Lower lobe of right lung (tissue), 2 donors: ENCODE data around the gene MED12L. TPM values are rescaled to one million over a fixed set of nuclear protein-coding genes. Genes with fewer than 3 reads are reported as not detected.

ENCODE experiments used
- ATAC-seq, 2 donors: fragments of 200-7000 bp; cut with Tn5 transposase; one replicate each; pipeline ENCODE4 v1.9.1; 2020 to 2022; ENCODE audit warnings: mild to moderate bottlenecking in 2 of 2, moderate library complexity in 2 of 2
- DNase-seq: peaks from one replicate; pipeline ENCODE4 v3.0.0-alpha.2; 2020
- H3K27ac ChIP-seq: fragments of 200-600 bp; one replicate; pipeline ENCODE4 v1.8.0; 2022
- H3K27me3 ChIP-seq: fragments of 200-600 bp; one replicate; pipeline ENCODE4 v1.8.0; 2022; ENCODE audit warnings: low read depth
- H3K36me3 ChIP-seq: fragments of 200-600 bp; one replicate; pipeline ENCODE4 v1.8.0; 2022; ENCODE audit warnings: mild to moderate bottlenecking
- H3K4me1 ChIP-seq: fragments of 200-600 bp; one replicate; pipeline ENCODE4 v1.8.0; 2022
- H3K4me3 ChIP-seq: fragments of 200-600 bp; one replicate; pipeline ENCODE4 v1.8.0; 2022; ENCODE audit warnings: mild to moderate bottlenecking
- H3K9me3 ChIP-seq: fragments of 200-600 bp; one replicate; pipeline ENCODE4 v1.8.0; 2022
- CTCF ChIP-seq: fragments of 200-600 bp; IDR thresholded peaks from one replicate; pipeline ENCODE4 v1.8.0; 2022; ENCODE audit warnings: antibody characterized with exemption, mild to moderate bottlenecking
- intact Hi-C: fragments of 100-400 bp; cut with DNase I; formaldehyde crosslinking; loops from one replicate; pipeline ENCODE4 v1.11.0; 2022
- total RNA-seq: library from RNA; stranded (reverse); fragmentation: NEBNext Ultra II Directional; extraction: Animal tissue kit (Norgen Biotek cat#: 25700); gene quantifications from one replicate; pipeline ENCODE4 v1.2.1, GENCODE V29; 2021
- donor health status: DM: no; HTN: yes; CAD: no; lungs with severe emphysema.

The MED12L gene
- total RNA-seq, 1 donor from 2014 or later = 0.44 TPM

GRCh38 chr3:151367448-151367847, 282.0 kb downstream of the MED12L start:
- H3K4me1 ChIP-seq = no peaks in the 10 kb centered on the region
- no peaks in the 10 kb centered on the region for H3K9me3 ChIP-seq
- H3K4me3 ChIP-seq = no peak overlapping the region
- no peak for TF ChIP-seq CTCF
- intact Hi-C loops = no loop called here
- no peak for DNase-seq
- H3K27me3 ChIP-seq = no peaks in the 10 kb centered on the region
- no peaks in the 10 kb centered on the region for H3K36me3 ChIP-seq
- no peak for ATAC-seq
- no peak overlapping the region for H3K27ac ChIP-seq

GRCh38 chr3:151371526-151371925, 286.1 kb downstream of the MED12L start:
- no peak for TF ChIP-seq CTCF
- no peaks in the 10 kb centered on the region for H3K9me3 ChIP-seq
- DNase-seq (no peak), ATAC-seq (no peak)
- no peaks in the 10 kb centered on the region for H3K36me3 ChIP-seq
- intact Hi-C loops = no loop called here
- no peak overlapping the region for H3K4me3 ChIP-seq
- H3K4me1 ChIP-seq = no peaks in the 10 kb centered on the region
- no peak overlapping the region for H3K27ac ChIP-seq
- H3K27me3 ChIP-seq = no peaks in the 10 kb centered on the region

- intact Hi-C loops = no loop called here
- DNase-seq (no peak), ATAC-seq (no peak)
- no peak for TF ChIP-seq CTCF
- Histone ChIP-seq H3K27me3 (no peaks in the 10 kb centered on the region), H3K4me1 (no peaks in the 10 kb centered on the region), H3K4me3 (no peak overlapping the region), H3K9me3 (no peaks in the 10 kb centered on the region), H3K36me3 (no peaks in the 10 kb centered on the region), H3K27ac (no peak overlapping the region)
Measured at GRCh38 chr3:151372063-151372820, 286.8 kb downstream of the MED12L start.

GRCh38 chr3:151377768-151378385, 292.4 kb downstream of the MED12L start:
- no peak for TF ChIP-seq CTCF
- DNase-seq (no peak), ATAC-seq (no peak)
- H3K4me3 ChIP-seq = no peak overlapping the region
- H3K27ac ChIP-seq = no peak overlapping the region
- H3K4me1 ChIP-seq = peaks cover 3% of the 10 kb centered on the region
- no peaks in the 10 kb centered on the region for H3K27me3 ChIP-seq
- no peaks in the 10 kb centered on the region for H3K9me3 ChIP-seq
- intact Hi-C loops = no loop called here
- H3K36me3 ChIP-seq = no peaks in the 10 kb centered on the region

GRCh38 chr3:151379083-151379734, 293.7 kb downstream of the MED12L start:
- Histone ChIP-seq H3K4me1 (peaks cover 6% of the 10 kb centered on the region), H3K36me3 (no peaks in the 10 kb centered on the region), H3K27ac (no peak overlapping the region), H3K4me3 (no peak overlapping the region), H3K27me3 (no peaks in the 10 kb centered on the region), H3K9me3 (no peaks in the 10 kb centered on the region)
- ATAC-seq (peak; percentile 49 to 65), DNase-seq (no peak)
- intact Hi-C loops = no loop called here
- TF ChIP-seq CTCF = peak; percentile 45
